ENCODE results near the gene SCN8A. TPM values are rescaled to one million over a fixed set of nuclear protein-coding genes. Genes with fewer than 3 reads are reported as not detected.

The SCN8A gene
- total and polyA plus RNA-seq, 2 experiments from 2014 or later = 1.1 to 2.6 TPM

DNA sequence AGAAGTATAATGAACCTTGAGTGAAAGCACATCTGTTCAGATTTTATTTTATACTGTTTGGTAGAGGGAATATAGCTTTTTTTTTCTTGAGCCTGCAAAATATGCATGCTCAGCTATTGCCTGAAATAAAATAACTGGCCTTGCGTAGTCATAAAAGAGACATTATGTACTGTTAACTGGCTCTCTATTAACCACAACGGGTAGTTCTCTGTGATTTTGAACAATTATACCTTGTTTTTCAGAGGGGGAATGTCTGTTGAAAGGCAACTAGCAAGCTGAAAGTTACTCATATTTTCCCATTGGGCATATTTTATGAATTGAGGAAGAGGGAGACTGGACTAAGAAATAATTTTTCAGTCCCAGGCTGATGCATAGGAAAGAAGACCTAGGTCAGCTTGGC is 194.9 kb downstream of the SCN8A start:
- Histone ChIP-seq H3K36me3 (replicated peaks; ENCODE audit: insufficient read depth, low read depth) (no peaks in the 10 kb centered on the region), H3K4me2 (no peak overlapping the region), H3K27me3 (no peaks in the 10 kb centered on the region), H3K27ac (no peak overlapping the region), H3K4me3 (no peak overlapping the region), H2AFZ (no peak overlapping the region), H4K20me1 (ENCODE audit: insufficient read depth, poor library complexity, severe bottlenecking) (no peaks in the 10 kb centered on the region), H3K9me2 (replicated peaks; ENCODE audit: insufficient read depth) (no peaks in the 10 kb centered on the region), H3K9me3 (ENCODE audit: low read depth) (no peaks in the 10 kb centered on the region), H3K79me2 (no peaks in the 10 kb centered on the region), H3K4me1 (ENCODE audit: insufficient read depth) (no peaks in the 10 kb centered on the region)
- DNase-seq (ENCODE audit: low spot score) = no peak
- 79% methylated on average over 2 of the region's 2 CpGs for WGBS (ENCODE audit: low lambda C conversion rate, missing lambda C conversion rate)
- TF ChIP-seq EZH2 (IDR thresholded peaks at IDR 0.05; ENCODE audit: borderline replicate concordance) (no peak), EZH2phosphoT487 (IDR thresholded peaks at IDR 0.05; ENCODE audit: low read depth, severe bottlenecking, unreplicated experiment) (no peak)
- TF ChIP-seq, protein P1, sequence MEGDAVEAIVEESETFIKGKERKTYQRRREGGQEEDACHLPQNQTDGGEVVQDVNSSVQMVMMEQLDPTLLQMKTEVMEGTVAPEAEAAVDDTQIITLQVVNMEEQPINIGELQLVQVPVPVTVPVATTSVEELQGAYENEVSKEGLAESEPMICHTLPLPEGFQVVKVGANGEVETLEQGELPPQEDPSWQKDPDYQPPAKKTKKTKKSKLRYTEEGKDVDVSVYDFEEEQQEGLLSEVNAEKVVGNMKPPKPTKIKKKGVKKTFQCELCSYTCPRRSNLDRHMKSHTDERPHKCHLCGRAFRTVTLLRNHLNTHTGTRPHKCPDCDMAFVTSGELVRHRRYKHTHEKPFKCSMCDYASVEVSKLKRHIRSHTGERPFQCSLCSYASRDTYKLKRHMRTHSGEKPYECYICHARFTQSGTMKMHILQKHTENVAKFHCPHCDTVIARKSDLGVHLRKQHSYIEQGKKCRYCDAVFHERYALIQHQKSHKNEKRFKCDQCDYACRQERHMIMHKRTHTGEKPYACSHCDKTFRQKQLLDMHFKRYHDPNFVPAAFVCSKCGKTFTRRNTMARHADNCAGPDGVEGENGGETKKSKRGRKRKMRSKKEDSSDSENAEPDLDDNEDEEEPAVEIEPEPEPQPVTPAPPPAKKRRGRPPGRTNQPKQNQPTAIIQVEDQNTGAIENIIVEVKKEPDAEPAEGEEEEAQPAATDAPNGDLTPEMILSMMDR (IDR thresholded peaks at IDR 0.05; ENCODE audit: poor library complexity) = no peak

DNA sequence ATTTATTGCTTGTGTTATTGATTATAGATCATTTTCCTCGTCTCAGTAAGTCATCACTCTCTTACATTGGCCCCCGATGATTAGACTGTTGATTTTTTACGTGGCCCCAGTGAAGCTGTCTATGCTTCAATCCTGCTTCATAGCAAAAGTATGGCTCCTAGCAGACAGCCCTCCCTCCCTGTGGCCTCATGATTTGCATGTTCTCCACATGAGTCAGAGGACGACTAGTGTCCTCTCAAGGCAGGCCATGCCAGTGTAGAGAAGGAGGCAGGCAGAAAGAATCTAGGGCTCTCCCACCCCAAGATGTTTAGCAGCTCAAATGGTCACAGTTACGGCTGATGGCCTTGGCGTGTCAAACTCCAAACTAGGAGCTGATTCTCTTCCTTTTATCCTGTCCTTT is 197.8 kb downstream of the SCN8A start:
- DNase-seq (ENCODE audit: low spot score) = peak; percentile 47
- WGBS (ENCODE audit: low lambda C conversion rate, missing lambda C conversion rate) = 85% methylated on average over 6 of the region's 6 CpGs
- no peaks in the 10 kb centered on the region for H3K4me1 ChIP-seq (ENCODE audit: insufficient read depth)
- H2AFZ ChIP-seq = no peak overlapping the region
- H4K20me1 ChIP-seq (ENCODE audit: insufficient read depth, poor library complexity, severe bottlenecking) = no peaks in the 10 kb centered on the region
- TF ChIP-seq EZH2 (IDR thresholded peaks at IDR 0.05; ENCODE audit: borderline replicate concordance) = no peak
- TF ChIP-seq, protein P1 (IDR thresholded peaks at IDR 0.05; ENCODE audit: poor library complexity) = no peak
- no peak for TF ChIP-seq EZH2phosphoT487 (IDR thresholded peaks at IDR 0.05; ENCODE audit: low read depth, severe bottlenecking, unreplicated experiment)
- no peaks in the 10 kb centered on the region for H3K27me3 ChIP-seq
- H3K4me3 ChIP-seq = no peak overlapping the region
- no peaks in the 10 kb centered on the region for H3K79me2 ChIP-seq
- no peaks in the 10 kb centered on the region for H3K36me3 ChIP-seq (replicated peaks; ENCODE audit: insufficient read depth, low read depth)
- no peaks in the 10 kb centered on the region for H3K9me3 ChIP-seq (ENCODE audit: low read depth)
- no peak overlapping the region for H3K27ac ChIP-seq
- H3K9me2 ChIP-seq (replicated peaks; ENCODE audit: insufficient read depth) = no peaks in the 10 kb centered on the region
- H3K4me2 ChIP-seq = no peak overlapping the region

DNA sequence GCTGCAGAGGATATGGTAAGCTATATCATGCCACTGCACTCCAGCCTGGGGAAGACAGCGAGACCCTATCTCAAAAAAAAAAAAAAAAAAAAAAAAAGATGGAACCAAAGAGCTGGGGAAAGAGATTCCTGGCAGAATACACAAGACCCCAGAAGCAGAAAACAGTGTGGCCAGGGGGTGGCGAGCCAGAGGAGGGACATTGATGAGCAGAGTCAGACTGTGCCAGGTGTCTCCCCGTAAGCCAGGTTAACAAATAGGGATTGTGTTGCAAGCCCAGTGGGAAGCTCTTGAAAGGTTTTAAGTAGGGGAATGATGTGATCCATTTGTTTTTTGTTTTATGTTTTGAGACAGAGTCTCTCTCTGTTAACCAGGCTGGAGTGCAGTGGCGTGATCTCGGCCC is 201.4 kb downstream of the SCN8A start:
- Histone ChIP-seq H2AFZ (no peak overlapping the region), H4K20me1 (ENCODE audit: insufficient read depth, poor library complexity, severe bottlenecking) (no peaks in the 10 kb centered on the region), H3K4me3 (no peak overlapping the region), H3K27ac (no peak overlapping the region), H3K4me1 (ENCODE audit: insufficient read depth) (no peaks in the 10 kb centered on the region), H3K9me2 (replicated peaks; ENCODE audit: insufficient read depth) (no peaks in the 10 kb centered on the region), H3K36me3 (replicated peaks; ENCODE audit: insufficient read depth, low read depth) (no peaks in the 10 kb centered on the region), H3K27me3 (no peaks in the 10 kb centered on the region), H3K79me2 (no peaks in the 10 kb centered on the region), H3K9me3 (ENCODE audit: low read depth) (no peaks in the 10 kb centered on the region), H3K4me2 (no peak overlapping the region)
- TF ChIP-seq, protein P1 (IDR thresholded peaks at IDR 0.05; ENCODE audit: poor library complexity) = no peak
- TF ChIP-seq EZH2 (IDR thresholded peaks at IDR 0.05; ENCODE audit: borderline replicate concordance) = no peak
- WGBS (ENCODE audit: low lambda C conversion rate, missing lambda C conversion rate) = 98% methylated on average over 5 of the region's 5 CpGs
- no peak for DNase-seq (ENCODE audit: low spot score)

- Histone ChIP-seq H3K36me3 (replicated peaks; ENCODE audit: insufficient read depth, low read depth) (no peaks in the 10 kb centered on the region), H3K4me1 (ENCODE audit: insufficient read depth) (no peaks in the 10 kb centered on the region), H3K4me3 (no peak overlapping the region), H3K27me3 (no peaks in the 10 kb centered on the region), H3K79me2 (no peaks in the 10 kb centered on the region), H3K4me2 (no peak overlapping the region), H3K9me3 (ENCODE audit: low read depth) (no peaks in the 10 kb centered on the region), H4K20me1 (ENCODE audit: insufficient read depth, poor library complexity, severe bottlenecking) (no peaks in the 10 kb centered on the region), H2AFZ (no peak overlapping the region), H3K9me2 (replicated peaks; ENCODE audit: insufficient read depth) (no peaks in the 10 kb centered on the region), H3K27ac (no peak overlapping the region)
- 96% methylated on average over 1 of the region's 1 CpG for WGBS (ENCODE audit: low lambda C conversion rate, missing lambda C conversion rate)
- no peak for DNase-seq (ENCODE audit: low spot score)
- TF ChIP-seq EZH2phosphoT487 (IDR thresholded peaks at IDR 0.05; ENCODE audit: low read depth, severe bottlenecking, unreplicated experiment) = no peak
- no peak for TF ChIP-seq EZH2 (IDR thresholded peaks at IDR 0.05; ENCODE audit: borderline replicate concordance)
- TF ChIP-seq, protein P1 (IDR thresholded peaks at IDR 0.05; ENCODE audit: poor library complexity) = no peak
Observed at GRCh38 chr12:51793201-51793600, 202.2 kb downstream of the SCN8A start.
